HCT116 (cell line): ENCODE measurements around the gene MRGPRX1. TPM values are rescaled to one million over a fixed set of nuclear protein-coding genes. Genes with fewer than 3 reads are reported as not detected.

Experiments used
- ATAC-seq: fragments of 200-7000 bp; cut with Tn5 transposase; 2 replicates; pipeline ENCODE4 v1.9.1; 2020; ENCODE audit warnings: mild to moderate bottlenecking, moderate library complexity
- BruUV-seq: library from RNA; stranded (reverse); fragments of 400-500 nt; replicated peaks from 2 replicates; lab custom pipeline; 2021; lab: Mats Ljungman, UMichigan
- CTCF ChIA-PET: fragments of 300-600 bp; sonication (Branson Sonifier 250); formaldehyde crosslinking; loops from one replicate; lab custom pipeline; 2021; ENCODE audit warnings: antibody characterized with exemption; lab: Charles Lee
- POLR2A ChIA-PET: fragments of 300-600, 350-600 bp; sonication (Branson Sonifier 250); formaldehyde crosslinking; loops from one replicate; lab custom pipeline; 2021; ENCODE audit warnings: antibody characterized with exemption; lab: Charles Lee
- RAD21 ChIA-PET, 2 experiments: fragments of 300-600 bp; sonication (Branson Sonifier 250); formaldehyde crosslinking; loops; one replicate each; lab custom pipeline; 2023; ENCODE audit warnings: low total read pairs in 2 of 2; ENCODE audit not compliant: uncharacterized antibody in 2 of 2, unreplicated experiment in 2 of 2, low non-redundant PET in 1 of 2; lab: Charles Lee
- DNase-seq: peaks from one replicate; pipeline ENCODE4 v3.0.0-alpha.2; 2010; ENCODE audit warnings: low read depth, low spot score
- H2AFZ ChIP-seq: fragments of 200-600 bp; shearing (Covaris generic), sonication (generic); 2 replicates; pipeline ENCODE4 v1.6.1; 2017; ENCODE audit warnings: low read depth, mixed run types, mixed read lengths, antibody characterized with exemption, low read length; ENCODE audit not compliant: poor library complexity, severe bottlenecking
- H3K27ac ChIP-seq: 2 replicates; pipeline ENCODE4 v1.5.1; 2012; ENCODE audit warnings: low read depth, low read length
- H3K27me3 ChIP-seq: fragments of 200-600 bp; sonication (generic); 2 replicates; pipeline ENCODE4 v1.6.1; 2016; ENCODE audit warnings: mixed run types, low read length, mixed read lengths; ENCODE audit not compliant: insufficient read depth
- H3K36me3 ChIP-seq, 2 experiments: fragments of 200-500 bp in 1 of 2; fragments of 200-600 bp in 1 of 2; sonication (Bioruptor generic) in 1 of 2; sonication (generic) in 1 of 2; 2 replicates each; pipeline versions ENCODE4 v1.5.1 to v1.6.1; 2014 to 2016; ENCODE audit warnings: low read length in 2 of 2, inconsistent platforms in 1 of 2, mixed read lengths in 1 of 2, mixed run types in 1 of 2; ENCODE audit not compliant: insufficient read depth in 2 of 2, control insufficient read depth in 1 of 2
- H3K4me1 ChIP-seq, 2 experiments: fragments of 200-600 bp in 1 of 2; sonication (generic) in 1 of 2; 2 replicates each; pipeline versions ENCODE4 v1.5.1 to v1.6.1; 2012 to 2017; ENCODE audit warnings: low read length in 2 of 2, inconsistent platforms in 1 of 2, mild to moderate bottlenecking in 1 of 2, mixed read lengths in 1 of 2, mixed run types in 1 of 2, moderate library complexity in 1 of 2; ENCODE audit not compliant: insufficient read depth in 2 of 2, control insufficient read depth in 1 of 2
- H3K4me2 ChIP-seq: fragments of 200-600 bp; sonication (generic); 2 replicates; pipeline ENCODE4 v1.6.1; 2017; ENCODE audit warnings: mixed run types, low read length, mixed read lengths
- H3K4me3 ChIP-seq, 2 experiments: fragments of 200-600 bp in 1 of 2; sonication (generic) in 1 of 2; replicated peaks in 1 of 2; 2 replicates each; pipeline ENCODE4 v1.5.1; 2011 to 2016; ENCODE audit warnings: low read length in 2 of 2, control low read depth in 1 of 2, low read depth in 1 of 2, mild to moderate bottlenecking in 1 of 2, mixed read lengths in 1 of 2, mixed run types in 1 of 2
- H3K79me2 ChIP-seq: fragments of 200-600 bp; sonication (generic); 2 replicates; pipeline ENCODE4 v1.6.1; 2017; ENCODE audit warnings: mild to moderate bottlenecking, mixed run types, low read length, moderate library complexity, mixed read lengths; ENCODE audit not compliant: insufficient read depth
- H3K9ac ChIP-seq: fragments of 200-600 bp; sonication (generic); 2 replicates; pipeline ENCODE4 v1.6.1; 2016; ENCODE audit warnings: low read length, mixed read lengths
- H3K9me2 ChIP-seq: fragments of 200-600 bp; sonication (generic), shearing (Covaris generic); 2 replicates; pipeline ENCODE4 v1.6.1; 2017; ENCODE audit warnings: mixed run types, mild to moderate bottlenecking, moderate library complexity; ENCODE audit not compliant: insufficient read depth
- H3K9me3 ChIP-seq, 2 experiments: fragments of 200-500 bp in 1 of 2; fragments of 200-600 bp in 1 of 2; sonication (Bioruptor generic) in 1 of 2; sonication (generic) in 1 of 2; 2 replicates each; pipeline ENCODE4 v1.6.1; 2014 to 2017; ENCODE audit warnings: low read length in 2 of 2, mixed read lengths in 2 of 2, inconsistent platforms in 1 of 2, low read depth in 1 of 2, mild to moderate bottlenecking in 1 of 2, mixed run types in 1 of 2, moderate library complexity in 1 of 2; ENCODE audit not compliant: control insufficient read depth in 1 of 2, insufficient read depth in 1 of 2
- H4K20me1 ChIP-seq: fragments of 200-600 bp; sonication (generic), shearing (Covaris generic); 2 replicates; pipeline ENCODE4 v1.6.1; 2017; ENCODE audit warnings: mixed run types, mild to moderate bottlenecking, moderate library complexity; ENCODE audit not compliant: insufficient read depth
- ATF3 ChIP-seq: IDR thresholded peaks from 2 replicates; pipeline ENCODE4 v1.6.1; 2012
- CBX3 ChIP-seq: IDR thresholded peaks from 2 replicates; pipeline ENCODE4 v1.6.1; 2012; ENCODE audit warnings: low read depth
- CEBPB ChIP-seq: IDR thresholded peaks from 2 replicates; pipeline ENCODE4 v1.6.1; 2012; ENCODE audit warnings: low read depth
- EZH2 ChIP-seq: fragments of 200-600 bp; sonication (generic); IDR thresholded peaks from 2 replicates; pipeline ENCODE4 v1.6.1; 2017; ENCODE audit warnings: antibody characterized with exemption, mixed run types
- EZH2phosphoT487 ChIP-seq: fragments of 200-600 bp; IDR thresholded peaks from 2 replicates; pipeline ENCODE4 v1.6.1; 2018; ENCODE audit warnings: antibody characterized with exemption, borderline replicate concordance
- FOSL1 ChIP-seq: IDR thresholded peaks from 2 replicates; pipeline ENCODE4 v1.6.1; 2012; ENCODE audit warnings: low read depth
- JUND ChIP-seq: IDR thresholded peaks from 2 replicates; pipeline ENCODE4 v1.6.1; 2012
- POLR2A ChIP-seq: IDR thresholded peaks from 2 replicates; pipeline ENCODE4 v1.7.0; 2011; ENCODE audit warnings: borderline replicate concordance; ENCODE audit not compliant: insufficient read depth, insufficient read length; ENCODE audit errors: extremely low read depth
- REST ChIP-seq: IDR thresholded peaks from 2 replicates; pipeline ENCODE4 v1.6.1; 2012; ENCODE audit warnings: low read depth
- SP1 ChIP-seq: IDR thresholded peaks from 2 replicates; pipeline ENCODE4 v1.6.1; 2012; ENCODE audit warnings: low read depth
- SRF ChIP-seq: IDR thresholded peaks from 2 replicates; pipeline ENCODE4 v1.6.1; 2012; ENCODE audit warnings: low read depth
- YY1 ChIP-seq: IDR thresholded peaks from 2 replicates; pipeline ENCODE4 v1.6.1; 2011; ENCODE audit warnings: low read length, low read depth, moderate library complexity, mild to moderate bottlenecking; ENCODE audit not compliant: insufficient replicate concordance; ENCODE audit errors: extremely low read depth
- ZFX ChIP-seq: fragments of 450-650 bp; IDR thresholded peaks from 2 replicates; pipeline ENCODE4 v1.6.1; 2017
- ZNF274 ChIP-seq: fragments of 200-500 bp; sonication (Bioruptor generic); IDR thresholded peaks from 2 replicates; pipeline ENCODE4 v1.6.1; 2014; ENCODE audit warnings: mild to moderate bottlenecking, low read depth, low read length, inconsistent platforms
- intact Hi-C: fragments of 100-400 bp; cut with micrococcal nuclease; formaldehyde crosslinking; loops from 2 replicates; pipeline ENCODE4 v1.10.0; 2022
- total RNA-seq: library from RNA; stranded (reverse); gene quantifications from one replicate; pipeline ENCODE4 v1.2.1, GENCODE V29; 2021; ENCODE audit not compliant: unreplicated experiment

Gene MRGPRX1
- total RNA-seq, 1 experiment from 2014 or later, result not detected

- no peak for TF ChIP-seq YY1
These were observed 35.0 kb upstream of the MRGPRX1 start (continued) for GRCh38 chr11:18974192-18974591.

GRCh38 chr11:18972336-18972735 lies 33.1 kb upstream of the MRGPRX1 start:
- Histone ChIP-seq H3K9me3 (no peaks in the 10 kb centered on the region), H3K4me1 (no peaks in the 10 kb centered on the region), H3K4me2 (no peak overlapping the region), H3K9ac (no peak overlapping the region), H3K9me2 (no peaks in the 10 kb centered on the region)
- intact Hi-C loops, result no loop called here
- RAD21 ChIA-PET, result no interaction called here
- CTCF ChIA-PET, result no interaction called here
- DNase-seq, result no peak
- BruUV-seq, result no TSS peak
- TF ChIP-seq ATF3 (no peak), FOSL1 (no peak), SP1 (no peak), ZNF274 (no peak), CBX3 (no peak), POLR2A (no peak), JUND (no peak), ZFX (no peak), CEBPB (no peak), SRF (no peak)
- TF ChIP-seq, all 23 proteins: peak for 0
- H3K36me3 ChIP-seq, result no peaks in the 10 kb centered on the region
- ATAC-seq, result no peak
- H3K4me3 ChIP-seq, result no peak overlapping the region
- no peaks in the 10 kb centered on the region for H3K79me2 ChIP-seq
- H4K20me1 ChIP-seq, result no peaks in the 10 kb centered on the region
- POLR2A ChIA-PET, result no interaction called here
- H2AFZ ChIP-seq, result no peak overlapping the region
- peaks cover 46% of the 10 kb centered on the region for H3K27me3 ChIP-seq
- H3K27ac ChIP-seq, result no peak overlapping the region

GRCh38 chr11:18969720-18970119 lies 30.5 kb upstream of the MRGPRX1 start:
- no peaks in the 10 kb centered on the region for H3K4me1 ChIP-seq
- TF ChIP-seq EZH2phosphoT487 (0 out of 2 replicates have a peak, but pooled peaks have one; percentile 90), REST (no peak), EZH2 (peak; percentile 86; the same call in 1 of the 2 replicates)
- TF ChIP-seq, all 23 proteins: peak for 2
- Histone ChIP-seq H3K27me3 (peaks cover 68% of the 10 kb centered on the region), H3K27ac (no peak overlapping the region), H3K9me2 (no peaks in the 10 kb centered on the region), H3K4me3 (no peak overlapping the region), H3K36me3 (no peaks in the 10 kb centered on the region), H3K9ac (no peak overlapping the region), H3K9me3 (no peaks in the 10 kb centered on the region), H3K79me2 (no peaks in the 10 kb centered on the region), H3K4me2 (no peak overlapping the region), H4K20me1 (no peaks in the 10 kb centered on the region), H2AFZ (no peak overlapping the region)
- ChIA-PET POLR2A (no interaction called here), RAD21 (no interaction called here), CTCF (no interaction called here)
- no peak for DNase-seq
- intact Hi-C loops, result no loop called here
- no peak for ATAC-seq
- BruUV-seq, result no TSS peak
